HepG2 (cell line): ENCODE measurements around the gene CTNNA1.

Source experiments
- EZH2 ChIP-seq: conservative IDR thresholded peaks from 2 replicates; pipeline ENCODE4 v1.6.1; 2012; ENCODE audit warnings: mild to moderate bottlenecking, low read depth, low read length, moderate library complexity
- JUND ChIP-seq: sonication (generic); formaldehyde crosslinking; IDR thresholded peaks from 2 replicates; pipeline ENCODE4 v1.8.0; 2022; ENCODE audit warnings: mild to moderate bottlenecking, missing genetic modification reagents

- TF ChIP-seq JUND (no peak), EZH2 (no peak)
Measured at GRCh38 chr5:138711087-138711486, 42.1 kb upstream of the CTNNA1 start.
